GM12878 (cell line): ENCODE data around the gene TULP4. TPM values are rescaled to one million over a fixed set of nuclear protein-coding genes. Genes with fewer than 3 reads are reported as not detected.

Experiments used
- ATAC-seq: fragments of 200-7000 bp; cut with Tn5 transposase; 3 replicates; pipeline ENCODE4 v1.9.1; 2020; ENCODE audit warnings: mild to moderate bottlenecking, moderate library complexity
- BruUV-seq: library from RNA; stranded (reverse); fragments of 400-500 nt; replicated peaks from 2 replicates; lab custom pipeline; 2021; lab: Mats Ljungman, UMichigan
- CTCF ChIA-PET: fragments of 300-600 bp; sonication (Branson Sonifier 250); formaldehyde crosslinking; extraction: SDS; loops from one replicate; lab custom pipeline; 2021; ENCODE audit warnings: inconsistent platforms; lab: Yijun Ruan, JAX
- POLR2A ChIA-PET: fragments of 350-600 bp; formaldehyde crosslinking; extraction: SDS; loops from one replicate; lab custom pipeline; 2021; ENCODE audit warnings: inconsistent platforms; lab: Charles Lee
- RAD21 ChIA-PET: fragments of 300-600 bp; sonication (Branson Sonifier 250); formaldehyde crosslinking; loops from one replicate; lab custom pipeline; 2023; ENCODE audit warnings: antibody characterized with exemption; ENCODE audit not compliant: unreplicated experiment; lab: Charles Lee
- SMC1A ChIA-PET: fragments of 300-600 bp; sonication (Branson Sonifier 250); formaldehyde crosslinking; loops from one replicate; lab custom pipeline; 2023; ENCODE audit not compliant: unreplicated experiment, uncharacterized antibody; lab: Charles Lee
- DNase-seq: peaks from one replicate; pipeline ENCODE4 v3.0.0-alpha.2; 2011; ENCODE audit warnings: low read depth, low spot score
- FAIRE-seq: peaks from 3 replicates; lab custom pipeline; 2011; peaks lifted over from hg19 to GRCh38; lab: Jason Lieb, UNC
- H2AFZ ChIP-seq: 2 replicates; pipeline ENCODE4 v1.6.0; 2011; ENCODE audit warnings: low read depth, low read length, control low read depth; ENCODE audit not compliant: control insufficient read depth
- H3K27ac ChIP-seq: 2 replicates; pipeline ENCODE4 v1.5.1; 2011; ENCODE audit warnings: control low read depth; ENCODE audit not compliant: control insufficient read depth, insufficient read depth
- H3K27me3 ChIP-seq, 2 experiments: replicated peaks in 1 of 2; 2 replicates each; pipeline versions ENCODE4 v1.6.0 to v1.6.1; 2011; ENCODE audit warnings: low read length in 1 of 2; ENCODE audit not compliant: control insufficient read depth in 2 of 2, insufficient read depth in 2 of 2
- H3K36me3 ChIP-seq, 2 experiments: 2 replicates each; pipeline ENCODE4 v1.5.1; 2011; ENCODE audit warnings: low read length in 1 of 2; ENCODE audit not compliant: control insufficient read depth in 2 of 2, insufficient read depth in 2 of 2
- H3K4me1 ChIP-seq: 2 replicates; pipeline ENCODE4 v1.6.1; 2011; ENCODE audit warnings: mild to moderate bottlenecking, low read length, moderate library complexity, mixed read lengths; ENCODE audit not compliant: control insufficient read depth, insufficient read depth
- H3K4me2 ChIP-seq: 2 replicates; pipeline ENCODE4 v1.6.0; 2011; ENCODE audit warnings: control low read depth; ENCODE audit not compliant: control insufficient read depth, insufficient read depth
- H3K4me3 ChIP-seq: fragments of 200-600 bp; sonication (generic); 2 replicates; pipeline ENCODE4 v1.5.1; 2016
- H3K79me2 ChIP-seq: 2 replicates; pipeline ENCODE4 v1.6.0; 2011; ENCODE audit warnings: low read length; ENCODE audit not compliant: control insufficient read depth, insufficient read depth
- H3K9ac ChIP-seq: 2 replicates; pipeline ENCODE4 v1.8.0; 2011; ENCODE audit warnings: low read length, control low read depth, mixed read lengths; ENCODE audit not compliant: control insufficient read depth, insufficient read depth
- H3K9me3 ChIP-seq: replicated peaks from 3 replicates; pipeline ENCODE4 v1.5.1; 2011; ENCODE audit warnings: mild to moderate bottlenecking, low read length; ENCODE audit not compliant: control insufficient read depth, insufficient read depth
- H4K20me1 ChIP-seq: 2 replicates; pipeline ENCODE4 v1.6.0; 2011; ENCODE audit not compliant: control insufficient read depth, insufficient read depth
- ATF2 ChIP-seq: IDR thresholded peaks from 2 replicates; pipeline ENCODE4 v1.6.1; 2012; ENCODE audit warnings: low read length, inconsistent platforms
- EED ChIP-seq: sonication (generic); IDR thresholded peaks from 2 replicates; pipeline ENCODE4 v1.6.1; 2016; ENCODE audit warnings: antibody characterized with exemption, low read depth
- IKZF1 ChIP-seq: fragments of 450-650 bp; conservative IDR thresholded peaks from 2 replicates; pipeline ENCODE4 v1.6.1; 2017; ENCODE audit warnings: antibody characterized with exemption, mild to moderate bottlenecking
- IKZF2 ChIP-seq, 2 experiments: fragments of 450-650 bp; IDR thresholded peaks; 2 replicates each; pipeline ENCODE4 v1.6.1; 2017; ENCODE audit warnings: mild to moderate bottlenecking in 2 of 2, moderate library complexity in 2 of 2
- MAX ChIP-seq: IDR thresholded peaks from 2 replicates; pipeline ENCODE4 v1.6.1; 2012; ENCODE audit warnings: low read depth, low read length, improper control_type of control experiment
- SPI1 ChIP-seq: IDR thresholded peaks from 2 replicates; pipeline ENCODE4 v1.6.1; 2011; ENCODE audit warnings: low read depth, mild to moderate bottlenecking, low read length, moderate library complexity, borderline replicate concordance; ENCODE audit not compliant: insufficient read depth
- SREBF1 ChIP-seq: IDR thresholded peaks from 2 replicates; pipeline ENCODE4 v1.6.1; 2012; ENCODE audit warnings: mild to moderate bottlenecking, low read length
- ZNF217 ChIP-seq: fragments of 450-650 bp; IDR thresholded peaks from 2 replicates; pipeline ENCODE4 v1.6.1; 2017; ENCODE audit warnings: antibody characterized with exemption, mild to moderate bottlenecking
- ZNF24 ChIP-seq: fragments of 450-650 bp; IDR thresholded peaks from 2 replicates; pipeline ENCODE4 v1.6.1; 2017; ENCODE audit warnings: antibody characterized with exemption, mild to moderate bottlenecking
- ZNF592 ChIP-seq: fragments of 450-650 bp; IDR thresholded peaks from 2 replicates; pipeline ENCODE4 v1.6.1; 2017; ENCODE audit warnings: mild to moderate bottlenecking, moderate library complexity
- WGBS: methylation state at CpG from one replicate; pipeline ENCODE4 v1.1.6; 2016; ENCODE audit warnings: low lambda C conversion rate; ENCODE audit not compliant: insufficient replicate concordance, insufficient coverage; ENCODE audit errors: missing lambda C conversion rate; 5-methylcytosine and 5-hydroxymethylcytosine counted together
- in situ Hi-C: fragments of 300-500 bp; cut with MboI; formaldehyde crosslinking; loops from 9 replicates; pipeline ENCODE4 v1.14.3; 2018; ENCODE audit warnings: mixed read lengths
- intact Hi-C: fragments of 100-400 bp; cut with micrococcal nuclease; formaldehyde crosslinking; loops from one replicate; pipeline ENCODE4 v1.14.2; 2022; ENCODE audit not compliant: unreplicated experiment
- polyA plus RNA-seq, 11 experiments: library from polyadenylated mRNA; depleted of rRNA in 4 of 11; unstranded in 6 of 11; stranded (reverse) in 5 of 11; fragments of >200 nt; fragmentation: Nextera tagmentation in 4 of 11; fragmentation: Illumina TruSeq in 1 of 11; extraction: Ambion mirVana in 4 of 11; extraction: Trizol in 1 of 11; gene quantifications; 1 replicate in 1 of 11; 2 replicates in 10 of 11; pipeline versions ENCODE4 v1.2.1 to v1.2.3, GENCODE V29; 2011 to 2016; ENCODE audit warnings: inconsistent platforms in 2 of 11, missing spikeins in 2 of 11, low read depth in 1 of 11
- total RNA-seq, 4 experiments: library from RNA; depleted of rRNA in 3 of 4; stranded (reverse); fragments of >200 nt in 3 of 4; fragmentation: Illumina TruSeq in 1 of 4; extraction: Trizol in 1 of 4; gene quantifications; 2 replicates each; pipeline versions ENCODE4 v1.2.1 to v1.2.3, GENCODE V29; 2013 to 2021

Gene TULP4
- total and polyA plus RNA-seq, 10 of the 15 experiments (the other 5 are each of a cell fraction or from before 2014, with no cell fraction given) = 0.73 to 31.8 (median 14.0) TPM

- Histone ChIP-seq H3K4me3 (no peak overlapping the region), H3K27me3 (no peaks in the 10 kb centered on the region), H2AFZ (no peak overlapping the region), H3K4me2 (no peak overlapping the region), H3K4me1 (peaks cover 35% of the 10 kb centered on the region), H3K9ac (no peak overlapping the region), H4K20me1 (no peaks in the 10 kb centered on the region), H3K79me2 (peaks cover 13% of the 10 kb centered on the region), H3K9me3 (no peaks in the 10 kb centered on the region; the same call in 1 of the 3 replicates), H3K27ac (no peak overlapping the region), H3K36me3 (no peaks in the 10 kb centered on the region)
- 48% methylated on average over 1 of the region's 1 CpG for WGBS
- BruUV-seq = no TSS peak
- no peak for DNase-seq
- ChIA-PET SMC1A (interaction anchor here (0.7 to 1.7 kb wide), 6 partner anchors 14 to 676 kb away, joined by 3 to 6 read pairs (median 3); no protein-coding TSS in a partner anchor), POLR2A (no interaction called here), RAD21 (no interaction called here), CTCF (interaction anchor here (0.7 to 1.7 kb wide), 4 partner anchors 9 to 106 kb away, joined by 3 to 7 read pairs (median 4); no protein-coding TSS in a partner anchor)
- FAIRE-seq = no peak
- no peak for TF ChIP-seq ZNF24
- no peak for TF ChIP-seq SREBF1
- intact Hi-C loops (no loop called here), in situ Hi-C loops (no loop called here)
- ATAC-seq = no peak
These were observed 14.9 kb downstream of the TULP4 start for GRCh38 chr6:158327211-158327610.

GRCh38 chr6:158328952-158329351 is 16.7 kb downstream of the TULP4 start:
- DNase-seq = no peak
- peaks cover 12% of the 10 kb centered on the region for H3K79me2 ChIP-seq
- TF ChIP-seq IKZF1 = peak; percentile 46; the same call in 1 of the 2 replicates
- peak; percentile 27 to 30; a peak in 2 of 4 replicates for TF ChIP-seq IKZF2 (IDR thresholded peaks at IDR 0.05)
- TF ChIP-seq ZNF217 = no peak
- TF ChIP-seq EED = 0 out of 2 replicates have a peak, but pooled peaks have one; percentile 19
- TF ChIP-seq ATF2 = no peak
- TF ChIP-seq SPI1 = peak; percentile 52; the same call in 1 of the 2 replicates
- TF ChIP-seq ZNF592 = no peak
- no peak for TF ChIP-seq MAX
- no peaks in the 10 kb centered on the region; a peak in 1 of 4 replicates for H3K36me3 ChIP-seq
- ChIA-PET CTCF (interaction anchor here (1.3 kb wide), 1 partner anchor 12 kb away, joined by 5 read pairs; no protein-coding TSS in a partner anchor), SMC1A (interaction anchor here (0.6 to 1.7 kb wide), 7 partner anchors 10 to 231 kb away, joined by 3 to 6 read pairs (median 5); partner anchors contain the start of gene TMEM181), POLR2A (interaction anchor here (0.6 to 1.2 kb wide), 3 partner anchors 15 to 153 kb away, joined by 3 to 6 read pairs (median 4); no protein-coding TSS in a partner anchor), RAD21 (interaction anchor here (0.7 to 3.0 kb wide), 3 partner anchors 9 to 754 kb away, joined by 3 to 16 read pairs (median 3); no protein-coding TSS in a partner anchor)
- FAIRE-seq = no peak
- H3K27me3 ChIP-seq = no peaks in the 10 kb centered on the region
- ATAC-seq = no peak
- intact Hi-C loops (no loop called here), in situ Hi-C loops (no loop called here)
- H3K4me3 ChIP-seq = no peak overlapping the region
- 0% methylated on average over 1 of the region's 1 CpG for WGBS
- no peak overlapping the region for H3K4me2 ChIP-seq
- H3K27ac ChIP-seq = no peak overlapping the region
- no peak overlapping the region for H3K9ac ChIP-seq
- no peak overlapping the region for H2AFZ ChIP-seq
- peaks cover 1% of the 10 kb centered on the region; the same call in 2 of the 3 replicates for H3K9me3 ChIP-seq
- no TSS peak for BruUV-seq
- H4K20me1 ChIP-seq = no peaks in the 10 kb centered on the region
- peaks cover 21% of the 10 kb centered on the region for H3K4me1 ChIP-seq
